CD4-positive, alpha-beta T cell treated with Interleukin-15 for 4 hours (primary cell): ENCODE results near the gene IPPK.
"Not testable (repeated sequence)": the region's sequence is repeated elsewhere in the genome, so short reads cannot be mapped to it uniquely, and the experiment has no call there.

Experiments
- DNase-seq: peaks from one replicate; pipeline ENCODE4 v3.0.0-alpha.2; 2020; ENCODE audit warnings: low spot score

Gene IPPK

DNA sequence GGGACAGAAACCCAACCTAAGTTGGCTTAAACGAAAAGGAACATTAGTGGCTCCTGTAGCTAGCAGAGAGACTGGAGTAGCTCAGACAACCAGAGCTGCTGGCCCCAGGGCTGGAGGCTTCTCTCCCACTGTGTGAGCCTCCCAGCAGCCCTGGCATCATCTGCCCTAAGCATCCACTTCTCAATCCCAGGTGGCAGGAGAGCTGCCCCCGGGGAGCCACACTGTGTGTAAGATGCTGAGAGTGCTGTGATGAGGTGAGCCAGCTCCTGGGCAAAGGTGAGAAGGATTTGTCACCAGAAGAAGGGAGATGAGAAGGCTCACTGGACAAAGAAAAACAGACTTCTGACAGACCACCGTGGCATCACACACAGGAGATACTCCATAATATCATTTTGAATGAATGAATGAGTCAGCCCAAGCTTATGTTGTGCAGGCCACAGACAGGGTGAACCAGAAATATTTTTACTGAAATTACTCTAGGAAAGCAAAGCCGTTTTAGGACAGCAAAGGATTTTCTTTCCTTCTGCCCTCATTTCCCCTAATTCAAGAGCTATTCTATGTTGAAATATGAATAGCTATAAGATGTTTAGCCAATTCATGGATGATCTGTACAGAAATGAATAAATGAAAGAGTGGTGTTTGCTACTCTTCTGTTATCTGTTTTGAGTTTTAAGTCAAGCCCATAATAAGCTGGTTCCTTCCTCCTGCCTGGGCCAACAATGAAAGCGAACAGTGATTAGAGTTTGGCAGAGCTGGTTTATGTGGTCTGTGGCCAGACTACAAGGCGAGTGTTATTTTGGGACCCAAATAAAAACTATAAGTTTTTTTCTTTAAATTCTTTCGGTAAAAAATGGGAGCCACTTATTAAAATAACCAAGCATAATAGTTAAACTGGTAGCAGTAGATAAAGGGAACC, 76.7 kb downstream of the IPPK start:
- no peak for DNase-seq

- DNase-seq, result no peak
Observed at GRCh38 chr9:92592537-92592936, 77.4 kb downstream of the IPPK start.

DNA sequence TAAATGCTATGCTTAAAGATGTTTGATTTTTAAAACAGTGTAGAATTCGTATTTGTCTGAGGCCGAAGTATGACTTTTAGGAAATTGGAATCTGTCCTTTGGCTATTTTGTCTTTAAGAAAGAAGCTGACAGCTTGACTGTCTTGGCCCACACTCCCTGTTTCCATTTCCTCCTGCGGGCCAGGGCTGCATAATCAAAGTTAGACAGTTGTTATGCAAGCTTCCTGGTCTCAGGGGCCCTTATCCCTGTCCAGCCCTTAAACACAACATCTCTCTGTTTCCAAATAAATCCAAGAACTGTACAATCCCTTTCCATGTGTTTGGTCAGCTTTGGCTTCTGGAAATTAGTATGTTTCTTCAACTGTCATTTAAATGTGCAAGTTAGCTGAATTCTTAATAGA, 79.6 kb downstream of the IPPK start:
- DNase-seq, result no peak

GRCh38 chr9:92589923-92590322, 80.0 kb downstream of the IPPK start:
- DNase-seq, result no peak

GRCh38 chr9:92576175-92576574, 93.8 kb downstream of the IPPK start:
- DNase-seq, result no peak

DNA sequence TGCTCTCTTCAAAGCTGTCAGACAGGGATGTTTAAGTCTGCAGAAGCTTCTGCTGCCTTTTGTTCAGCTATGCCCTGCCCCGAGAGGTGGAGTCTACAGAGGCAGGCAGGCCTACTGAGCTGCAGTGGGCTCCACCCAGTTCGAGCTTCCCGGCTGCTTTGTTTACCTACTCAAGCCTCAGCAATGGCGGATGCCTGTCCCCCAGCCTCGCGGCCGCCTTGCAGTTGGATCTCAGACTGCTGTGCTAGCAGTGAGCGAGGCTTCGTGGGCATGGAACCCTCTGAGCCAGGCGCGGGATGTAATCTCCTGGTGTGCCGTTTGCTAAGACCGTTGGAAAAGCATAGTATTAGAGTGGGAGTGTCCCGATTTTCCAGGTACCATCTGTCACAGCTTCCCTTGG, 96.3 kb downstream of the IPPK start:
- DNase-seq, result not testable (repeated sequence)

DNA sequence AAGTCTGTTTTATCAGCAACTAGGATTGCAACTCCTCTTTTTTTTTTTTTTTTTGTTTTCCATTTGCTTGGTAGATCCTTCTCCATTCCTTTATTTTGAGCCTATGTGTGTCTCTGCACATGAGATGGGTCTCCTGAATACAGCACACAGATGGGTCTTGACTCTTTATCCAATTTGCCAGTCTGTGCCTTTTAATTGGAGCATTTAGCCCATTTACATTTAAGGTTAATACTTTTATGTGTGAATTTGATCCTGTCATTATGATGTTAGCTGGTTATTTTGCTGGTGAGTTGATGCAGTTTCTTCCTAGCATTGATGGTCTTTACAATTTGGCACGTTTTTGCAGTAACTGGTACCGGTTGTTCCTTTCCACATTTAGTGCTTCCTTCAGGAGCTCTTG, 98.1 kb downstream of the IPPK start:
- not testable (repeated sequence) for DNase-seq

- DNase-seq, result no peak
Observed at GRCh38 chr9:92564982-92565381, 104.9 kb downstream of the IPPK start.

DNA sequence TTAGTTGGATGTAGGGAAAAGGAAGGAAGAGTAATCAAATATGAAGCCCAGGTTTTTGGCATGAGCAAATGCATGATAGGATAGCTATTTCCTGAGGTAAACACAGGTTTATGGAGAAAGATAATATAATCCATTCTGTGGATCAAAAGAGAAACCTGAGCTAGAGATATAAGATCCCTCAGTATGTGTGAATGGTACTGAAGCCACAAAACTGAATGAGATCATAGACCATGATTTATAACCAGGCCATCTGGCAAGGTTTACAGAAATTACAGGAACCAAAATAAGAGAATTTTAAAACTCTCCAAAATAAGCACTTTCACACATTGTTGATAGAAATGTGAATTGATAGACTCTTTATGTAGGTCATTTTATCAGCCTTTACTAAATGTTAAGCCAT, 105.4 kb downstream of the IPPK start:
- no peak for DNase-seq
